Psoas muscle (tissue), 8 donors: Measurements from ENCODE around the gene LRG1. TPM values are rescaled to one million over a fixed set of nuclear protein-coding genes. Genes with fewer than 3 reads are reported as not detected.

Experiments used
- ATAC-seq, 4 donors: fragments of 200-7000 bp; cut with Tn5 transposase; one replicate each; pipeline ENCODE4 v1.9.1; 2020; ENCODE audit warnings: moderate library complexity in 3 of 4, mild to moderate bottlenecking in 2 of 4
- DNase-seq, 2 donors: peaks; one replicate each; pipeline ENCODE4 v3.0.0-alpha.2; 2020
- H3K27ac ChIP-seq: fragments of 200-600 bp; one replicate; pipeline ENCODE4 v1.8.0; 2022
- H3K27me3 ChIP-seq, 3 donors: fragments of 200-600 bp in 1 of 3; one replicate each; pipeline versions ENCODE4 v1.6.1 to v1.8.0; 2013 to 2022; ENCODE audit warnings: low read length in 2 of 3, mild to moderate bottlenecking in 2 of 3, moderate library complexity in 1 of 3; ENCODE audit not compliant: insufficient read depth in 3 of 3
- H3K36me3 ChIP-seq, 2 donors: fragments of 200-600 bp in 1 of 2; one replicate each; pipeline versions ENCODE4 v1.6.1 to v1.8.0; 2013 to 2022; ENCODE audit warnings: low read depth in 1 of 2, mild to moderate bottlenecking in 1 of 2, moderate library complexity in 1 of 2; ENCODE audit not compliant: insufficient read depth in 1 of 2
- H3K4me1 ChIP-seq: fragments of 200-600 bp; one replicate; pipeline ENCODE4 v1.8.0; 2022
- H3K4me3 ChIP-seq: fragments of 200-600 bp; one replicate; pipeline ENCODE4 v1.8.0; 2022; ENCODE audit warnings: mild to moderate bottlenecking
- H3K9me3 ChIP-seq: fragments of 200-600 bp; one replicate; pipeline ENCODE4 v1.8.0; 2022
- CTCF ChIP-seq: fragments of 200-600 bp; IDR thresholded peaks from one replicate; pipeline ENCODE4 v1.8.0; 2022; ENCODE audit warnings: antibody characterized with exemption
- WGBS, 3 donors: extraction: QIAGEN DNeasy Blood & Tissue Kit; methylation state at CpG; one replicate each; pipeline versions ENCODE4 v1.1.6 to v1.1.7; 2013; 5-methylcytosine and 5-hydroxymethylcytosine counted together
- intact Hi-C, 2 donors: fragments of 100-400 bp; cut with DNase I; formaldehyde crosslinking; loops; one replicate each; pipeline versions ENCODE4 v1.11.0 to v1.14.2; 2022
- polyA plus RNA-seq, 3 donors: library from polyadenylated mRNA; stranded (reverse); fragments of 200-250 nt; gene quantifications; one replicate each; pipeline ENCODE4 v1.2.3, GENCODE V29; 2013
- total RNA-seq, 4 donors: library from RNA; stranded (reverse); fragmentation: NEBNext Ultra II Directional in 2 of 4; extraction: Animal tissue kit (Norgen Biotek cat#: 25700) in 2 of 4; gene quantifications; one replicate each; pipeline versions ENCODE4 v1.2.1 to v1.2.4, GENCODE V29; 2021 to 2023
- donor health status: healthy with polysubstance abuse.
- donor health status: DM: no; HTN: no; CAD: no; lungs with moderate emphysema.
- donor health status: Bipolar disorder and iron deficiency.
- donor health status: healthy.
- donor health status: DM: yes; HTN: yes; CAD: no.
- donor health status: DM: no; HTN: no; CAD: no.
- donor health status: DM: no; HTN: no; CAD: no.
- donor health status: DM: yes; HTN: yes; CAD: no.

Gene LRG1
- total and polyA plus RNA-seq, 7 donors = 0.09 to 1.8 (median 0.42) TPM; not detected in 1

GRCh38 chr19:4586245-4586644 lies 46.4 kb upstream of the LRG1 start:
- no peaks in the 10 kb centered on the region for H3K36me3 ChIP-seq
- H3K4me3 ChIP-seq = no peak overlapping the region
- WGBS, 3 donors = 77 to 88% (median 79%) methylated on average over 6 of the region's 6 CpGs
- DNase-seq = no peak
- peaks cover 0 to 58% (median 10%) of the 10 kb centered on the region in 3 donors for H3K27me3 ChIP-seq
- intact Hi-C loops = no loop called here
- H3K9me3 ChIP-seq = no peaks in the 10 kb centered on the region
- TF ChIP-seq CTCF = no peak
- no peak for ATAC-seq
- H3K4me1 ChIP-seq = peaks cover 7% of the 10 kb centered on the region
- no peak overlapping the region for H3K27ac ChIP-seq

- H3K4me1 ChIP-seq = peaks cover 7% of the 10 kb centered on the region
Observed at GRCh38 chr19:4585556-4585955, 45.7 kb upstream of the LRG1 start.

GRCh38 chr19:4584670-4585460 lies 45.0 kb upstream of the LRG1 start:
- intact Hi-C loops = no loop called here
- 5 to 6% (median 6%) methylated on average over 38 to 45 of the region's 45 CpGs for WGBS, 3 donors
- peaks cover 0 to 57% (median 17%) of the 10 kb centered on the region in 3 donors for H3K27me3 ChIP-seq
- TF ChIP-seq CTCF = no peak
- no peak overlapping the region for H3K27ac ChIP-seq
- DNase-seq = no peak
- H3K4me1 ChIP-seq = peaks cover 7% of the 10 kb centered on the region
- H3K4me3 ChIP-seq = peak overlapping the region; percentile 50
- no peaks in the 10 kb centered on the region for H3K9me3 ChIP-seq
- ATAC-seq = peak in 2 of 4 donors; percentile 25 to 27
- no peaks in the 10 kb centered on the region for H3K36me3 ChIP-seq

More at GRCh38 chr19:4585556-4585955, 45.7 kb upstream of the LRG1 start:
- Histone ChIP-seq H3K27ac (no peak overlapping the region), H3K4me3 (no peak overlapping the region), H3K36me3 (no peaks in the 10 kb centered on the region), H3K9me3 (no peaks in the 10 kb centered on the region), H3K27me3 (peaks cover 0 to 51% (median 12%) of the 10 kb centered on the region in 3 donors)
- no peak for ATAC-seq
- no peak for TF ChIP-seq CTCF
- intact Hi-C loops = no loop called here
- 81 to 92% (median 82%) methylated on average over 1 of the region's 1 CpG for WGBS, 3 donors
- DNase-seq = no peak

- Histone ChIP-seq H3K4me3 (peak overlapping the region; percentile 50), H3K9me3 (no peaks in the 10 kb centered on the region), H3K4me1 (peaks cover 7% of the 10 kb centered on the region), H3K36me3 (no peaks in the 10 kb centered on the region), H3K27ac (no peak overlapping the region), H3K27me3 (peaks cover 0 to 63% (median 19%) of the 10 kb centered on the region in 3 donors)
- ATAC-seq (peak in 3 of 4 donors; percentile 25 to 28 (median 27)), DNase-seq (no peak)
- 2 to 6% (median 2%) methylated on average over 33 to 49 of the region's 49 CpGs for WGBS, 3 donors
- intact Hi-C loops = no loop called here
- no peak for TF ChIP-seq CTCF
Observed at GRCh38 chr19:4583961-4584669, 44.3 kb upstream of the LRG1 start.
